SU-DHL-6 (cell line): ENCODE measurements around the gene HOXC12.

Experiments
- H2AFZ ChIP-seq: fragments of 200-600 bp; sonication (generic); 2 replicates; pipeline ENCODE4 v1.6.1; 2014; ENCODE audit warnings: low read depth, mild to moderate bottlenecking, moderate library complexity, mixed read lengths, antibody characterized with exemption, low read length; ENCODE audit not compliant: severe bottlenecking
- H3F3A ChIP-seq: fragments of 200-600 bp; shearing (Covaris generic); 2 replicates; pipeline ENCODE4 v1.6.0; 2016; ENCODE audit warnings: antibody characterized with exemption, mild to moderate bottlenecking; ENCODE audit not compliant: insufficient read depth
- H3K27ac ChIP-seq: fragments of 200-600 bp; sonication (generic); 2 replicates; pipeline ENCODE4 v1.5.1; 2016; ENCODE audit warnings: low read depth, mild to moderate bottlenecking, low read length, moderate library complexity, mixed read lengths
- H3K27me3 ChIP-seq: fragments of 200-600 bp; sonication (generic), shearing (Covaris generic); 2 replicates; pipeline ENCODE4 v1.6.0; 2014; ENCODE audit warnings: mild to moderate bottlenecking, low read length
- H3K36me3 ChIP-seq: fragments of 200-600 bp; sonication (generic); 2 replicates; pipeline ENCODE4 v1.6.1; 2014; ENCODE audit warnings: mild to moderate bottlenecking, low read length, mixed read lengths
- H3K4me2 ChIP-seq: fragments of 300-600, 200-600 bp; shearing (Covaris generic), sonication (generic); 2 replicates; pipeline ENCODE4 v1.6.0; 2014; ENCODE audit warnings: low read length, low read depth, mild to moderate bottlenecking; ENCODE audit not compliant: poor library complexity, severe bottlenecking
- H3K4me3 ChIP-seq: fragments of 200-600 bp; sonication (generic); 2 replicates; pipeline ENCODE4 v1.5.1; 2014; ENCODE audit warnings: antibody characterized with exemption, low read length, mild to moderate bottlenecking, mixed read lengths; ENCODE audit not compliant: insufficient read depth, poor library complexity, severe bottlenecking
- H3K79me2 ChIP-seq: fragments of 200-600 bp; sonication (generic); 2 replicates; pipeline ENCODE4 v1.6.1; 2014; ENCODE audit warnings: mild to moderate bottlenecking, low read length, moderate library complexity; ENCODE audit not compliant: insufficient read depth
- H3K9ac ChIP-seq: fragments of 200-600 bp; sonication (generic); 2 replicates; pipeline ENCODE4 v1.7.0; 2014; ENCODE audit warnings: mild to moderate bottlenecking, low read length
- H3K9me2 ChIP-seq: fragments of 200-600 bp; sonication (generic); replicated peaks from 2 replicates; pipeline ENCODE4 v1.6.1; 2014; ENCODE audit warnings: low read length; ENCODE audit not compliant: insufficient read depth
- H3K9me3 ChIP-seq: fragments of 200-600 bp; sonication (generic); 2 replicates; pipeline ENCODE4 v1.6.1; 2014; ENCODE audit warnings: low read length, mixed read lengths; ENCODE audit not compliant: insufficient read depth
- H4K20me1 ChIP-seq: fragments of 200-600 bp; sonication (generic); 2 replicates; pipeline ENCODE4 v1.6.1; 2014; ENCODE audit warnings: low read depth, mild to moderate bottlenecking, antibody characterized with exemption, low read length, moderate library complexity, mixed read lengths
- EZH2phosphoT487 ChIP-seq: fragments of 200-600 bp; sonication (generic), shearing (Covaris generic); conservative IDR thresholded peaks from 2 replicates; pipeline ENCODE4 v1.6.1; 2018; ENCODE audit warnings: mild to moderate bottlenecking, antibody characterized with exemption, low read length, moderate library complexity, mixed read lengths
- TF ChIP-seq, protein P1 (sequence below): fragments of 200-600 bp; sonication (generic); IDR thresholded peaks from one replicate; pipeline ENCODE4 v1.5.1; 2017; ENCODE audit warnings: antibody characterized with exemption, mild to moderate bottlenecking, low read length, moderate library complexity; ENCODE audit not compliant: insufficient read depth, poor library complexity, severe bottlenecking

Gene HOXC12

DNA sequence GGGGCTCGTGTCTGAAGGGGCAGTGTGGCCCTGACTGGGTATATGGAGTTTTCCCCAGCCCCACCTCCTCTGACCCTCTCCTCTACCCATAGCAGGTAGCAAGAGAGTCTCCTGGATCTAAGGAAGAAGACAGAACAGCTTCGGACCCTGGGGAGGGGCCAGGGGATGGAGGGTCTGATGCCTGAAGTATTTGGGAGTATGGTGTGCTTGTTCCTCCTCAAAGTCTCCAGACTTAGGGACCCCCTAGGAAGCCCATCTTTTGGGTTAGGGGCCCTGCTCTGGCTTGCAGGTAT lies 53.5 kb downstream of the HOXC12 start:
- H3K4me3 ChIP-seq, result no peak overlapping the region
- no peaks in the 10 kb centered on the region for H3K9me2 ChIP-seq
- H3K36me3 ChIP-seq, result no peaks in the 10 kb centered on the region
- TF ChIP-seq EZH2phosphoT487, result no peak
- TF ChIP-seq, protein P1, sequence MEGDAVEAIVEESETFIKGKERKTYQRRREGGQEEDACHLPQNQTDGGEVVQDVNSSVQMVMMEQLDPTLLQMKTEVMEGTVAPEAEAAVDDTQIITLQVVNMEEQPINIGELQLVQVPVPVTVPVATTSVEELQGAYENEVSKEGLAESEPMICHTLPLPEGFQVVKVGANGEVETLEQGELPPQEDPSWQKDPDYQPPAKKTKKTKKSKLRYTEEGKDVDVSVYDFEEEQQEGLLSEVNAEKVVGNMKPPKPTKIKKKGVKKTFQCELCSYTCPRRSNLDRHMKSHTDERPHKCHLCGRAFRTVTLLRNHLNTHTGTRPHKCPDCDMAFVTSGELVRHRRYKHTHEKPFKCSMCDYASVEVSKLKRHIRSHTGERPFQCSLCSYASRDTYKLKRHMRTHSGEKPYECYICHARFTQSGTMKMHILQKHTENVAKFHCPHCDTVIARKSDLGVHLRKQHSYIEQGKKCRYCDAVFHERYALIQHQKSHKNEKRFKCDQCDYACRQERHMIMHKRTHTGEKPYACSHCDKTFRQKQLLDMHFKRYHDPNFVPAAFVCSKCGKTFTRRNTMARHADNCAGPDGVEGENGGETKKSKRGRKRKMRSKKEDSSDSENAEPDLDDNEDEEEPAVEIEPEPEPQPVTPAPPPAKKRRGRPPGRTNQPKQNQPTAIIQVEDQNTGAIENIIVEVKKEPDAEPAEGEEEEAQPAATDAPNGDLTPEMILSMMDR, result no peak
- H2AFZ ChIP-seq, result no peak overlapping the region
- H3K9ac ChIP-seq, result no peak overlapping the region
- no peaks in the 10 kb centered on the region for H4K20me1 ChIP-seq
- no peak overlapping the region for H3K27ac ChIP-seq
- H3K79me2 ChIP-seq, result no peaks in the 10 kb centered on the region
- H3K9me3 ChIP-seq, result no peaks in the 10 kb centered on the region
- H3F3A ChIP-seq, result peaks cover 4% of the 10 kb centered on the region; the same call in 1 of the 2 replicates
- H3K4me2 ChIP-seq, result no peak overlapping the region
- H3K27me3 ChIP-seq, result 0 out of 2 replicates have a peak, but pooled peaks cover 6% of the 10 kb centered on the region
